Epithelial cell of proximal tubule (primary cell): ENCODE results near the gene OR4X2. TPM values are rescaled to one million over a fixed set of nuclear protein-coding genes. Genes with fewer than 3 reads are reported as not detected.
A peak's percentile ranks its signal among the peaks of the same experiment; 100 is the strongest.
"Not testable (repeated sequence)": the region's sequence is repeated elsewhere in the genome, so short reads cannot be mapped to it uniquely, and the experiment has no call there.

Experiments used
- DNase-seq: peaks from one replicate; pipeline ENCODE4 v3.0.0-alpha.2; 2011; ENCODE audit warnings: low read depth
- H3K4me3 ChIP-seq: 2 replicates; pipeline ENCODE4 v1.5.1; 2011; ENCODE audit warnings: low read depth, mild to moderate bottlenecking, low read length
- total RNA-seq: library from RNA; depleted of rRNA; stranded (reverse); fragments of >200 nt; gene quantifications from 2 replicates; pipeline ENCODE4 v1.2.3, GENCODE V29; 2015
- TF ChIP-seq, protein P1 (sequence below): conservative IDR thresholded peaks from 2 replicates; pipeline ENCODE4 v1.5.1; 2012; ENCODE audit warnings: low read depth, mild to moderate bottlenecking, low read length

The OR4X2 gene, protein sequence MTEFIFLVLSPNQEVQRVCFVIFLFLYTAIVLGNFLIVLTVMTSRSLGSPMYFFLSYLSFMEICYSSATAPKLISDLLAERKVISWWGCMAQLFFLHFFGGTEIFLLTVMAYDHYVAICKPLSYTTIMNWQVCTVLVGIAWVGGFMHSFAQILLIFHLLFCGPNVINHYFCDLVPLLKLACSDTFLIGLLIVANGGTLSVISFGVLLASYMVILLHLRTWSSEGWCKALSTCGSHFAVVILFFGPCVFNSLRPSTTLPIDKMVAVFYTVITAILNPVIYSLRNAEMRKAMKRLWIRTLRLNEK
- not detected in 2 replicates for total RNA-seq

DNA sequence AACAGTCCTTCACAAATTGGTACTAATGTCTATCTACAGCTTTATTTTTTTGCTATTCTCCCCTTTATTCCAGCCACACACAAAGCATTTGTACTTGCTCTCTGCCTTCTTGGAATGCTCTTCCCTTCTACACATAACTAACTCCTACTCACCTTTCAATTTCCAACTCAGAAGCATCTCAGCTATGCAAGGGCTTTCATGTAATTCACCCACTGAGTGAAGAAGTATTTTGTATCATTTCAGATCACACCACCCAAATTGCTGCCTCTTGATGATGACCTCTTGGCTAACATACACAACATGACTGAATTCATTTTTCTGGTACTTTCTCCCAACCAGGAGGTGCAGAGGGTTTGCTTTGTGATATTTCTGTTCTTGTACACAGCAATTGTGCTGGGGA, at the start of gene OR4X2:
Gene OR4X2, plus strand, starts transcription at position 301 of the 400 bp plus-strand sequence. Its CDS starts 0 bp downstream, at position 301.
- H3K4me3 ChIP-seq = no peak within 1 kb of the TSS
- no peak for DNase-seq
- TF ChIP-seq, protein P1, sequence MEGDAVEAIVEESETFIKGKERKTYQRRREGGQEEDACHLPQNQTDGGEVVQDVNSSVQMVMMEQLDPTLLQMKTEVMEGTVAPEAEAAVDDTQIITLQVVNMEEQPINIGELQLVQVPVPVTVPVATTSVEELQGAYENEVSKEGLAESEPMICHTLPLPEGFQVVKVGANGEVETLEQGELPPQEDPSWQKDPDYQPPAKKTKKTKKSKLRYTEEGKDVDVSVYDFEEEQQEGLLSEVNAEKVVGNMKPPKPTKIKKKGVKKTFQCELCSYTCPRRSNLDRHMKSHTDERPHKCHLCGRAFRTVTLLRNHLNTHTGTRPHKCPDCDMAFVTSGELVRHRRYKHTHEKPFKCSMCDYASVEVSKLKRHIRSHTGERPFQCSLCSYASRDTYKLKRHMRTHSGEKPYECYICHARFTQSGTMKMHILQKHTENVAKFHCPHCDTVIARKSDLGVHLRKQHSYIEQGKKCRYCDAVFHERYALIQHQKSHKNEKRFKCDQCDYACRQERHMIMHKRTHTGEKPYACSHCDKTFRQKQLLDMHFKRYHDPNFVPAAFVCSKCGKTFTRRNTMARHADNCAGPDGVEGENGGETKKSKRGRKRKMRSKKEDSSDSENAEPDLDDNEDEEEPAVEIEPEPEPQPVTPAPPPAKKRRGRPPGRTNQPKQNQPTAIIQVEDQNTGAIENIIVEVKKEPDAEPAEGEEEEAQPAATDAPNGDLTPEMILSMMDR = no peak

DNA sequence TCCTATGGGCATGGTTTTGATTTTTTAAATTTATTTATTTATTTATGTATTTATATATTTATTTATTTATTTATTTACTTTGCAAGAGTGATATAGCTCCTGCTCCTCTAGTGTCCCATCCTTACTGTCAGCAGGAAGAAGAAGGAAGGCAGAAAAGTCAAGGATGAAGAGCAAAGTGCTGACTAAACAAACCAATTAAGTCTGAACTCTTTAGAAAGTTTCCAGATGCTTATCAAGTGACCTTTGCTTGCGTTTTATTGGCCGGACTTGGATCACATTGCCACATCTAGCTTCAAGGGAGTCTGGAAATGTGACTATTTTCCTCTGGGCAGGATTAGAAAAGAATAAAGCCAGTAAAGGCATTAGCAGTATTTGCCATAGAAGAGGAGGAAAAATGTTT, 37.0 kb upstream of the OR4X2 start:
- TF ChIP-seq, protein P1 = no peak
- H3K4me3 ChIP-seq = no peak overlapping the region
- no peak for DNase-seq

DNA sequence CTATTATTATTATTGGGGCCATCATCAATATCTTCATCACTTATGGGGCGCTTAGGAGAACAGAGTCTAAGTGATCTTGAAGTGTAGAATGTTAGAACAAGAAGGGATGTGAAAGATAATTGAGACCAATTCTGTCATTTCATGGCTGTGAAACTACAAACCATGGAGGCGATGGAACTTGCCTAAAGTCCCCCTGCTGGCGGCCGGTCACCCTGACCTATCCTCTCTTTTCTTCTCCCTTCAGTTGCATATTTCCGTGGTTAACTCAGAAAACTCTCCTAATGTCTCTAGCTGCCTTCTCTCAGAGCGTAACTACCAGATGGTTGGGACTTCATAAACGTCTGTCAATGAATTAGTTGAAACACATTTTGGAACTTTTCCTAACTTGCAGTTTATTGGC, 34.9 kb upstream of the OR4X2 start:
- no peak overlapping the region for H3K4me3 ChIP-seq
- DNase-seq = no peak
- TF ChIP-seq, protein P1 = peak; percentile 36

DNA sequence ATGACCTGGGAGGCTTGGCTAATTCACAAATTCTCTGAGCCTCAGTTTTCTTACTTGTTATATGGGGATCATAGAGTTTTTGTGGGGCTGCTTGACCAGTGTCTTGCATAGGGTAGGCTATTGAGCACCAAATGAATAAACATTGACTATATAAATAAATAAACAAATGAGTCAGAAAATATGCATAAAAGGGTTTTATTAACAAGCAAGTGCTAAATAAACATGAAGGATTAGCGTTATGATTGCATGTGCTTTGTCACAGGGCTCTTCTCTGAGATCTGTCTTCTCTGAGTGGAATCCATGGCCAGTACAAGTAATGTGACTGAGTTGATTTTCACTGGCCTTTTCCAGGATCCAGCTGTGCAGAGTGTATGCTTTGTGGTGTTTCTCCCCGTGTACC, 28.4 kb upstream of the OR4X2 start, which contains the start of gene OR4B1:
Gene OR4B1, plus strand, starts transcription at position 301 of the 400 bp plus-strand sequence. Its CDS starts 0 bp downstream, at position 301.
- TF ChIP-seq, protein P1 = no peak
- no peak within 1 kb of the TSS for H3K4me3 ChIP-seq
- no peak for DNase-seq

DNA sequence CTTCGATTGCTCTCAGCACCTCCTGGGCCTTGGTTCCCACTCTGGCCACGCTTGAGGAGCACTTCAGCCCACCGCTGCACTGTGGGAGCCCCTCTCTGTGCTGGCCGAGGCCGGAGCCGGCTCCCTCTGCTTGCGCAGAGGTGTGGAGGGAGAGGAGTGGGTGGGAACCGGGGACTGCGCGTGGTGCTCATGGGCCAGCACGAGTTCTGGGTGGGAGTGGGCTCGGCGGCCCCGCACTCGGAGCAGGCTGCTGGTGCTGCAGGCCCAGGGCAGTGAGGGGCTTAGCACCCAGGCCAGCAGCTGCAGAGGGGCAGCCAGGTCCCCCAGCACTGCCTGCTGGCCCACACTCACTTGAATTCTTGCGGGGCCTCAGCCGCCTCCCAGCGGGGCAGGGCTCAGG, 16.1 kb upstream of the OR4X2 start:
- no peak overlapping the region for H3K4me3 ChIP-seq
- TF ChIP-seq, protein P1 = no peak
- no peak for DNase-seq

DNA sequence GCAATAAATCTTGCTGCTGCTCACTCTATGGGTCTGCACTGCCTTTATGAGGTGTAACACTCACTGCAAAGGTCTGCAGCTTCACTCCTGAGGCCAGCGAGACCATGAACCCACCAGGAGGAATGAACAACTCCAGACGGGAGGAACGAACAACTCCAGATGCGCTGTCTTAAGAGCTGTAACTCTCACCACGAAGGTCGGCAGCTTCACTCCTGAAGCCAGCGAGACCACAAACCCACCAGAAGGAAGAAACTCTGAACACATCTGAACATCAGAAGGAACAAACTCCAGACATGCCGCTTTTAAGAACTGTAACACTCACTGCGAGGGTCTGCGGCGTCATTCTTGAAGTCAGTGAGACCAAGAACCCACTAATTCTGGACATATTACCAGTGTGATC, 14.8 kb upstream of the OR4X2 start:
- DNase-seq, H3K4me3 ChIP-seq: not testable (repeated sequence)

DNA sequence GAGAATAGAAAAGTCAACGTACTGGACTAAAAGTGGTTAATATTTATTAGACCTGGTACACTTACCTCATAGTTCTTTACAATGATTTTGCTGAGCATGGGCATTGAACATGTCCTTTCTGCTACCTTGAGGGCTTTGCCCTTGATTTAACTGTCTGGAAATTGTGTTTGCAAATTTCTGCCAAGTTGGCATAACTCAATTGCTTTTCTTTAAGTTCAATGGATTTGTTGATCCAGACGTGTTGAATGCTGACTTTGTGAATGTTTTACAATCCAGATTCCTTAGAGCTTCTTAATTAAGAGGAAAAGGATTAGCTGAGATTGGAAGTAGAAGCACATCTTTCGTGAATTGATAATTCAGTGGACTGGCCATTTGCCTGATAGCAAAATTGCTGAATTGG, 7.2 kb upstream of the OR4X2 start:
- TF ChIP-seq, protein P1 = no peak
- no peak for DNase-seq

More for the DNA sequence above, 7.2 kb upstream of the OR4X2 start:
- no peak overlapping the region for H3K4me3 ChIP-seq
